ENCODE measurements around the gene RAB1A.

DNA sequence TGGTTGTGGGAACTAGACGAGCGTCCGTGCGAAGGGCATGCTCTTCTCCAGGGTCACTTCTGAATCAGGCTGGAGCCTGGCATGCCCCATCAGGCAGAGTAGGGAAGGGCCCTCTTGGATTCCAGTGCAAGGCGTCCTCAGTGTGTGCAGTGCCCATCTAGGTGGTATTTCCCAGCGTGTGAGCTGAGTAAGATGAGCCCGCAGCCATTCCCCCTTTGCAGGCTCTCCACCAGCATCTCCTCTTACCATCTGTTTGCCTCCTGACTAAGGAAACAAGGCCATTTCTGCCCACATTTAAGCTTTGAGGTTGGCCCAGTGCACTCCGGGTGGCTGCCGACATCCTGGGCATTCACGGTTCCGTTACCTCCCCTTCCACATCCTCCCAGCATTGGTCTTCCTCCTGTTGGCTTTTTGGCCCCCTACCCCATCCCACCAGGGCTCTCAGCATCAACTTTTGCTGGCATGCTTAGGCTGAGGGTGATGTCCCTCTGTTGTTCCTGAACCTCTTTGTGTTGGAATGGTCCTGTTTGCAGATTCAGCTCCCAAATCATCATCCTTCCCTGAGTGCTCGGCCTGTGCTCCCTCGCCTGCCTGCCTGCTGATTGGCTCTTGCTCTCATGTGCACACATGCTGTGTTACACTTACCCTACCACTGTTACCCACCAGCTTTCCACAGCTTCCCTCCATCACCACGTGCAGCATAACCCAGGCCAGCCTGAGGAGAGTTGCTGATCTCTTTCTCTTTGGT, 61.9 kb downstream of the RAB1A start:
- no peak for TF ChIP-seq POLR2A (IDR thresholded peaks at IDR 0.05)
- TF ChIP-seq, protein P1, sequence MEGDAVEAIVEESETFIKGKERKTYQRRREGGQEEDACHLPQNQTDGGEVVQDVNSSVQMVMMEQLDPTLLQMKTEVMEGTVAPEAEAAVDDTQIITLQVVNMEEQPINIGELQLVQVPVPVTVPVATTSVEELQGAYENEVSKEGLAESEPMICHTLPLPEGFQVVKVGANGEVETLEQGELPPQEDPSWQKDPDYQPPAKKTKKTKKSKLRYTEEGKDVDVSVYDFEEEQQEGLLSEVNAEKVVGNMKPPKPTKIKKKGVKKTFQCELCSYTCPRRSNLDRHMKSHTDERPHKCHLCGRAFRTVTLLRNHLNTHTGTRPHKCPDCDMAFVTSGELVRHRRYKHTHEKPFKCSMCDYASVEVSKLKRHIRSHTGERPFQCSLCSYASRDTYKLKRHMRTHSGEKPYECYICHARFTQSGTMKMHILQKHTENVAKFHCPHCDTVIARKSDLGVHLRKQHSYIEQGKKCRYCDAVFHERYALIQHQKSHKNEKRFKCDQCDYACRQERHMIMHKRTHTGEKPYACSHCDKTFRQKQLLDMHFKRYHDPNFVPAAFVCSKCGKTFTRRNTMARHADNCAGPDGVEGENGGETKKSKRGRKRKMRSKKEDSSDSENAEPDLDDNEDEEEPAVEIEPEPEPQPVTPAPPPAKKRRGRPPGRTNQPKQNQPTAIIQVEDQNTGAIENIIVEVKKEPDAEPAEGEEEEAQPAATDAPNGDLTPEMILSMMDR (IDR thresholded peaks at IDR 0.05) = no peak
- TF ChIP-seq EP300 (IDR thresholded peaks at IDR 0.05) = no peak
